Measurements from ENCODE around the gene RNF11.

RNF11 gene

GRCh38 chr1:51317798-51318197 is 81.7 kb downstream of the RNF11 start:
- no peak for DNase-seq

DNA sequence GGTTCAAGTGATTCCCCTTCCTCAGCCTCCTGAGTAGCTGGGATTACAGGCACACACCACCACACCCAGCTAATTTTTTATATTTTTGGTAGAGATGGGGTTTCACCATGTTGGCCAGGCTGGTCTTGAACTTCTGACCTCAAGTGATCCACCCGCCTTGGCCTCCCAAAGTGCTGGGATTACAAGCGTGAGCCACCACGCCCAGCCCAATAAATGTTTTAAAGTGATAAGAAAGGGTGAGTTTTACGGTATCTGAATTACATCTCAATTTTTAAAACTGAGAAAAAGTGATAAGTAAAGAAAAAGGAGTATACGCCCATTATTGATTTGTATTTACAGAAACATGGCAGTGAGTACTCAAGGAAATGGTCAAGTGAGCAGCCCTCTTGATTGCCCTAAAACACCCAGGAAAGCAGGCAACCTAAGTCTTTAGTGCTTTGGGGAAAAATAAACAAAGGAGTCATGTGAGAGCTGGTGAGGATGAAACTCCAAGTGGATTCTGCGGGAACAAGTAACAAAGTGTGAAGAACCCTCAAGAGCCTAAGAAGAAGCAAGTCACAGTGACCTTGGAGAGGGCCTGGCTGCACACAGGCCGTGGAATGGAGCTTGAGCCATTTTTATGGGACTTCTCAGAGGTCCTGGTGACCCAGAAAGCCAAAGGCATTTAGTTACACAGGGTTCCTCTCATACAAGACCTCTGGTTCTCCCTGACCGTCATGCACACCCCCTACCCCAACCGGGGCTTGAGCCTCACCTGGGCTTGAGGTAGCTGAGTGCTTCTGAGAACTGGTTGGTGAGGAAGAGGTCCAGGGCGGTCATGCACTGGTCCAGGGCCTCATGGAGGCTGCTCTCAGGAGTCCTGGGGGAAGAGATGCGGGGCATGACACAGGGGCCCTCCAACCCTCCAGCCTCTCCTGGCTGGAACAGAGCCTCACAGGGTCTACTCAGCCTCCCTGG is 85.2 kb downstream of the RNF11 start:
- no peak for DNase-seq

DNA sequence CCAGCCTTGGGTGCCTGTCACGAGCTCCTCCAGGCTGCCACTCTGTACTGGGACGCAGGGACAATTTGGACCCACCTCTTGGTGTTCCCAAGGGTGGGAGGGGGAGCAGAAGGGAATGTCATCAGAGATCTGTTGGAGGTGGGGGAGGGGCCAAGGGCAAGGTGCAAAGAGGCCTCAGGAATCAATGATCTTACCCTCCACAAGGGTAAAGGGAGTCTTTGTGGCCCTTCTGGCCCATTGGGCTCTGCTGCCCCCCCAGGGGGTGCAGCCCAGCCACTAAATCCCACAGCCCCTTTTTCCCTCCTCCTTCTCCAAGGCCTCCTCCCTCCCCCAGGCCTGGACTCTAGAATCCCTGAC is 85.8 kb downstream of the RNF11 start:
- no peak for DNase-seq

DNA sequence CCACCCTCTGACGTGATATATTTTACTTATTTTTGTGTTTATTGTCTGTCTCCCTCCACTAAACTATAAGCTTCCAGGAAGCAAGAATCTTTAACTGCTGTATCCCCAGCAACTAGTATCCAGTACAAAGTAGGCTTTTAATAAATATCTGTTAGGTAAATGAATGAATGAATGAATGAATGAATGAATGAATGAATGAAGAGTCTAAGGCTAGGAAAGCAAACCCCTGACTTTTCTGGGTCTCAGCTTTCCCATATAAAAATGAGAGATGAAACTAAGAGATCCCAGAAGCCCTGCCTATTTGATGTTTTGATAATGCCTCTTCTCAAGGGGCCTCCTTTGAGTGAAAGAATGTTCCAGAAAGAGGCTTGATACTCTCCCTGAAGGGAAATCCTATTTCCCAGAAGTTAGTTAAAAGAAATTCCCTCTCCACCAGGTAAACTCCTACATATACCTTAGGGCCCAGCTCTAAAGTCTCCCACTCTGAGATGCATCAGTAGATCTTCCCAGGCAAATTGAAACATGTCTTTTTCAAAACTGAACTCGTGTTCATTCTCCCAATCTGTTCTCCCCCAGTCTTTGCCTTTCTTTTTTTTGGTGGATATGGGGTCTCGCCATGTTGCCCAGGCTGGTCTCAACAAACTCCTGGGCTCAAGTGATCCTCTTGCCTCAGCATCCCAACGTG is 86.5 kb downstream of the RNF11 start:
- no peak for DNase-seq
